T-helper 2 cell treated with Interferon-gamma antibody and Interleukin-4, amounts not matched to agents 100 ng/mL and 5 ng/mL, for 36 hours (primary cell): Measurements from ENCODE around the gene GRM4. TPM values are rescaled to one million over a fixed set of nuclear protein-coding genes. Genes with fewer than 3 reads are reported as not detected.
"Not testable (repeated sequence)": the region's sequence is repeated elsewhere in the genome, so short reads cannot be mapped to it uniquely, and the experiment has no call there.

Experiments
- intact Hi-C: fragments of 100-400 bp; cut with micrococcal nuclease; formaldehyde crosslinking; loops from one replicate; pipeline ENCODE4 v1.15.1; 2023
- total RNA-seq: library from RNA; stranded (reverse); gene quantifications from 2 replicates; pipeline ENCODE4 v1.2.3, GENCODE V29; 2022

Gene GRM4
- not detected in 2 replicates for total RNA-seq

DNA sequence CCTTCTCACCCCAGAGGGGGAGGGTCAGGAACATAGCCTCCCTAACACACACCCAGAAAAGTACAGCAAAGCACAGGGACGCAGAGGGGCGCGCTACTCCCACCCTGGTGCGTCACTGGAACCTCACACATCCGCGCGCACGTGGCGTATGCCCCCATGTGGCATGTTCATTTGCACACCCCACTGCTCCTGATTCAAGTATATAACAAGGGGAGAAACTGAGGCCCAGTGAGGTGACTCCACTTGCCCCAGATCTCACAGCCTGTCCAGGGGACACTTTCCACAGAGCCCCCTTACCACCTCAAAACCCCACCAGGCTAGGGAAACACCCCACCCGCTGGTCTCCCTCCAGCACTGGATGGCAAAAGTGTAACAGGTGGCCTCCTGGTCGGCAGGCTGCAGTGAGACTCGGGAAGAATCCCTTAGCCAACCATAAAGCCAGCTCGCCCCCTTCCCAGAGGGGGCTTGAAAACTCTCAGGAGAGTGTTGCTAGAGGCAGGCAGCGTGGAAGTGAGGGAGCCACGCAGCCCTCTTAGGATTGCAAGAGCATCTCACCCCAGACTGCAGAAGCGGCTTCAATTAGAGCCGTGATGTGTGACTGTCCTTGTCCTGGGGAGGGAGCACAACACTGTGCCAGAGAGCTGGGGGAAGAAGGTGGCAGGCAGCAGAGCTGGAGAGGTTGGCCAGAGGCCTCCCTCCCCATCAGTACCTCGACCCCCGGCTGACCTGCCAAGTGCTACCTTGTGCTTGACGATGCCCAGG is at the start of gene GRM4:
Gene GRM4, minus strand, starts transcription at position 67 of the 762 bp plus-strand sequence. CDS start 12,591 bp downstream, outside the sequence.
- intact Hi-C loops = no loop called here

DNA sequence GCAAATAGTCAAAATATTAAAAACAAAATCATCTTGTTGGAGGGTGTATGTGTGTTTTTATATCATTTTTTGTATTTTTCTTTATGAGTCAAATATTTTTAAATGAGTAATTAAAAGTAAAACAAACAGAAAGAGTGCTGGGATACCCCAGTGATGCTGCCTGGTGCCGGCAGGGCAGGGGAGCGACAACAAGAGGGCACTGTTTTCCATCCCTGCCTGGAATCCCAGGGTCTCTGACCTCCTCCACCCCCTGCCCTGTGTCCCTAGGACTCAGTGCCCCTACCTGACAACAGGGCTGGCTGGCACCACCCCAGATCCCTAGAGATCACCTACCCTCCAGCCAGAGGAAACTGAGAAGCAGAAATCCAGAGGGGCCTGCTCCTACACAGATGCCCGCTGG is 48.9 kb upstream of the GRM4 start:
- intact Hi-C loops = no loop called here

DNA sequence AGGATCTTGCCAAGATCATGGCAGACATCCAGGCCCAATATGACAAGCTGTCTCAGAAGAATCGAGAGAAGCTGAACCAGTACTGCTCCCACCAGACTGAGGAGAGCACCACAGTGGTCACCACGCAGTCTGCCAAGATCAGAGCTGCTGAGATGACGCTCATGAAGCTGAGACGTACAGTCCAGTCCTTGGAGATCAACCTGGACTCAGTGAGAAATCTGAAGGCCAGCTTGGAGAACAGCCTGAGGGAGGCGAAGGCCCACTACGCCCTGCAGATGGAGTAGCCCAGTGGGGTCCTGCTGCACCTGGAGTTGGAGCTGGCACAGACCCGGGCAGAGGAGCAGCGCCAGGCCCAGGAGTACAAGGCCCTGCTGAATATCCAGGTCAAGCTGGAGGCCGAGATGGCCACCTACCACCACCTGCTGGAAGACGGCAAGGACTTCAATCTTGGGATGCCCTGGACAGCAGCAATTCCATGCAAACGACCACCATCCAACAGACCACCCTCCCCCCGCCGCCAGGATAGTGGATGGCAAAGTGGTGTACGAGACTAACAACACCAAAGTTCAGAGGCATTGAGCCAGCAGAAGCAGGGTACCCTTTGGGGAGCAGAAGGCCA is 44.7 kb upstream of the GRM4 start:
- intact Hi-C loops = no loop called here

DNA sequence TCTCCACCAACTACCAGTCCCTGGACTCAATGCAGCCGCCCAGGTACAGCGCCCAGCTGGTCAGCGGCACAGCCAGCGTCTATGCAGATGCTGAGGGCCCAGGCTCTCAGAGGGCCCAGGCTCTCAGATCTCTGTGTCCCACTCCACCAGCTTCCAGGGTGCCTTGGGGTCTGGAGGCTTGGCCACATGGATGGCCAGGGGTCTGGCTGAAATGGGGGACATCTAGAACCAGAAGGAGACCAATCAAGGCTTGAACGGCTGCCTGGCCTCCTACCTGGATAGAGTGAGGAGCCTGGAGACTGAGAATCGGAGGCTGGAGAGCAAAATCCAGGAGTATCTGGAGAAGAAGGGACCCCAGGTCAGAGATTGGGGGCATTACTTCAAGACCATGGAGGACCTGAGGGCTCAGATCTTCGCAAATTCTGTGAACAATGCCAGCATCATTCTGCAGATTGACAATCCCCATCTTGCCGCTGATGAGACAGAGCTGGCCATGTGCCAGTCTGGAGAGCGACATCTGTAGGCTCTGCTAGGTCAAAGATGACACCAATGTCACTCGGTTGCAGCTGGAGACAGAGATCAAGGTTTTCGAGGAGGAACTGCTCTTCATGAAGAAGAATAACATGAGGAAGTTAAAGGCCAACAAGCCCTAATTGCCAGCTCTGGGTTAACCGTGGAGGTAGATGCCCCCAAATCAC is 44.1 kb upstream of the GRM4 start:
- intact Hi-C loops = no loop called here

DNA sequence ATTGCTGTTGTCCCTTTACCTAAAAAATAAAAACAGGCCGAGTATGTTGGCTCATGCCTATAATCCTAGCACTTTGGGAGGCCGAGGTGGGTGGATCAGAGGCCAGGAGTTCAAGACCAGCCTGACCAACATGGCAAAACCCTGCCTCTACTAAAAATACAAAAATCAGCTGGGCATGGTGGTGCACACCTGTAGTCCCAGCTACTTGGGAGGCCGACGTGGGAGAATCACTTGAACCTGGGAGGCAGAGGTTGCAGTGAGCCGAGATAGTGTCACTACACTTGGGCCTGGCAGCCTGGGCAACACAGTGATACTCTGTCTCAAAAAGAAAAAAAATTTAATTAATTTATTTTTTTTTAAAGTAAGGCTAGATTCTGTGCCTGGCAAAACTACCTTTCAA is 38.8 kb upstream of the GRM4 start:
- intact Hi-C loops = not testable (repeated sequence)

DNA sequence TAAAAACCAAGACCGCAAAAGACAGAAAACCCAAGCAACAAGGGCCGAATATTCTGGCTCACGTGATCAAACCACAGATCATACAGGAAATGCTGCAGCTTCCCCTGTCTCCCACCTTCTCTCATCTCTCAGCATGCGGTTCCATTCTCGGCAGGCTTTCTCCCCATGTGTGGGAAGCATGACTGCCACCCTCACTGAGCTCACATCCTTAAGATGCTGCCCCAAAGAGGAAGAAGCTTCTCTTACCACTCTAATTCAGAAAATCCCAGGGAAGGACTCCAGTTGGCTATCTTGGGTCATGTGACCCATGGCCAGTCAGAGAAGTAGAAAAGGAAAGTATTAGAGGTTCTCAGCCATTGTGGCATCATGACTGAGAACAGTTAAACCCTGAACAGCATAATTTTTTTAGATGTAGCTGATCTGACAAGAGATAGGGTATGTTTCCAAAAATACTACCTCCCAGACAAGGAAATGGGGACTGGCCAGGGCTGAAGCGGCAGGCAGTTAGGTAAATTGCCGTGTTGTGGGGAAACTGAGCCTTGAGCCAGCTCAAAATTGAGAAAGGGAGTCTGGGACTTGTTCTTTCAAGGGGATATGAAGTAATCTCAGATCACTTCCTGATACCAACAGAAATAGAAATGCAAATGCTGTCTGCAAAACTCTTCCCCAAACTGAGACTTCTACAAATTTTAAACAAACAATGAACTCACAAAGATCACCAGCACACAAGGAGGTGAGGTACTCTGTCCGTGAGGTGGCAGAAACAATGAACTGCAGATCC is 37.1 kb upstream of the GRM4 start:
- intact Hi-C loops = loop anchor here (2.0 kb wide), 1 partner anchor 54 kb away; the partner anchor contains the start of gene HMGA1

DNA sequence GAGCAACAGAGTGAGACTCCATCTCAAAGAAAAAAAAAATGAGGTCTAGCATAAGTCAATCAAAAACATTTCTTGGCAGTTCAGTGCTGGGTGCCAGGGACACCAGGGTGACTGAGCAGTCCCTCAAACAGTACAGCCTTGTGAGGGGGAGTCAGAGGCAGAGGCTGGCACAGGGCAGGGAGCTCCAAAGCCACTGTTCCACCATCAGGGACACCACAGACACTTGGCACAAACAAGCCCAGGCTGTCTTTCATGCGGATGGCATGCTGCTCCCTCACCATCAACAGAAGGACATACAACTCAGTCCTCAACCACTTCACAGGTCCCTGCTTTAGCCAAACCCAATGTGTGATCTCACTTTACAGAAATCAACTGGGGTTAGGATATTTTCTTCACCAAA is 36.0 kb upstream of the GRM4 start:
- intact Hi-C loops = loop anchor here (2.0 kb wide), 1 partner anchor 55 kb away; the partner anchor contains the start of gene HMGA1

DNA sequence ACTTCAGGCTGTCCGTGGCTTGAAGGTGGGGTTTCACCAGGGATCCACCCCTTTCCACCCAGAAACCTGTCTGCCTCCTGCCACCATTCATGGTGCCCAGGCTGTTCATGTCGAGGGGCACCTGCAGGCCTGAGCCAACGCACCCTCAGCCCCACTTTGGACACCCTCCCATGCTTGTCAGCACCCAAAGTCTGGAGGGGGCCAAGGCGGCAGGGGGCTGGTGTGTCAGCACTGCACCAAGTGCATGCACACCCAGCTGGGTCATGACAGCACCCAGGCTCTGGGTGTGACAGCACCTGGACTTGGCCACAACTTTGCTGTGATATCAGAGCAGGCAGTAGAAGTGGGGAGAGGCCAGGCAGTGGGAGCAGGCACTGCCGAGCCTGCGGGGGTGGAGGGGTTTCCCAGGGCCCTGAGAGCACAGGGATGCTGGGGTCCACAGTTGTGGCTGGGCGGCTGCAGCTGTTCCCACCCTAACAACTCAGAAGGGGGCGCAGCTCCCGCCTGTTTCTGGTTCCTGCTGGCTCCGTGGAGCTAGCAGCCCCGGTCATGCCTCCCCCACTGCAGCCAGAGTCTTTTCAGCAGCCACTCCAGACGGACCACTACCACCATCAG is 33.3 kb upstream of the GRM4 start:
- intact Hi-C loops = no loop called here

DNA sequence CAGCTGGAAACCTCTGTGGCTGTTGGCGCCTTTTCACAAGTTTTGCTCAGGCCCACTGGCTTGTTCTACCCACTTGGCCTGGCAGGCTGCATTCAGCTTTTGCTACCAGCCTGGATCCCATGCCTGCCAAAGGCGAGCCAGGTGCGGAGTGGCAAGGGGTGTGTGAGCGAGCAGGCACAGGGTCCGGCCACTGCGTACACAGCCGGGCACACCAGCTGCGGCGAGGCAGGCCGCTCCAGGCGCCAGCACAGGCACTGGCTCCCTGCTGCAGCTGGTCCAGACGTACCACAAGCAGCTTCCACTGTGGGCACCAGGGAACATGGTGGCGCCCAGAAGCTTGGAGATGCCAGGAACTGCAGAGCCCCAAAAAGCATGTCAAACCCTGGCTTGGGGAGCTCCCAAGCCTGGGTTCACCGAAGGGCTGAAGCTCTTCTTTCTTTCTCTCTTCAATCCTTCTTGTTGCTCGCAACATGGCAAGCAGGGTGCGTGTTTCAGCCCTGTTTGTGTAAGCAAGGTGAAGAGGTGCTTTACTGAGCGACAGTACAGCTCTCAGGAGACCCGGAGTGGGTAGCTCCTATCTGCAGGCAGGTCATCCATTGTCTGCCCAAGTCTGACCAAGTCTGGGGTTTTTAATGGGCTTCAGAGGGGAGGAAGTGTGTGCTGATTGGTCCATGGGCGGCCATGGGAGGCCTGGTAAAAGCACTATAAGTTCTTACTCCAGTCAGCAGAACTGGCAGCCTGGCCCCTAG is 32.6 kb upstream of the GRM4 start:
- intact Hi-C loops = no loop called here

DNA sequence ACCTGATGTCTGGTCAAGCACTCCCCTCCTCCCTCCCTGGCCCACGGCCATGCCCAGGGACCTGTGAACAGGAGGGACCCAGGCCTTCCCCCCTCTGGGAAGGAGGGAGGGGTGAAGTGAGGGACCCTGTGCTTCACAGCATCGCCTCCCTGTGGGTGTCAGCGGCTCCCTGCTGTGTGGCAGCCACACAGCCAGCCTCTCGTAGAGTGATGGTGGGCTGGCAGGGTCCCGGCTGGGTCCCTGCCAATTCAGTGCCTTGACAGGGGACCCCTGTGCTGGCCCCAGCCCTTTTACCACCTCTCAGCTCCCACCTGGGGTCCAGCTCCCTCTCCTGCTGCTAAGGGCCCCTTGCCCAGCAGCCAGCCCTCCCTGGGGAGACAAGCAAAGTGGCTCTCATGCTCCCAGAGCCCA is 31.3 kb upstream of the GRM4 start:
- intact Hi-C loops = no loop called here

DNA sequence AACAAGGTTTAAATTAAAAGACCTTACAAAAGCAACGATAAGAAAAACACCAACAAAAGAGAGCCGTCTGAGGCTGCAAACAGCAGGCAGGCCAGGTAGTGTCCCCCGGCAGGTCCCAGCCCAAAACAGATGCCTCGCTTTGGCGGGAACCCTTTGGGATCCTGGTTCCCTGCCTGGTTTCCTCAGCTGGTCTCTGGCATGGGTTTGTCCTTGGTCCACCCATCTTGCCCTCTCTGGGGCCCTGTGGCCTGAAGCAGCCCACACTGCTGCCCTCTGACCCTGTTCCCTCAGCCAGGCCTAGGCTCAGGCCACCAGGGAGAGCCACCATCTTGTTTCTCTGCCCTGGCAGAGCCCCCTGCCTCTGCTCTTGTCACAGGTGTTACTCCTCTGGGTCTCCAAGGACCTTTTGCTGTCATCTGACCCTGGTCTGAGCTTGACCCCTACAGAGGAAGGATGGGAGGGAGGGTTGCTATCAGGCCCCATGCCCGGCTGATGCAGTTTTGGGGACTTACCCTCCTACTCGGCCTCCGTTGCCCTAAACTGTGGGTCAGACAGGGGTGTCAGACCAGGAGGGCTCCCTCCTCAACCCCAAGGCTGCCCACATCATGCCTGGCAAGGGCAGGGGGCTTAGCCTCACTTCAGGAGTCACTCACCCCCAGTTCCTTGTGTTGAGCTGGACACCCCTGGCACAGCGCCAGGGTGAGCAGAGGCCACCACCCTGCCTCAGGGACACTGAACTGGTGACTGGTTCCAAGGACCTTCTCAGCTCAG is 30.6 kb upstream of the GRM4 start:
- intact Hi-C loops = no loop called here

DNA sequence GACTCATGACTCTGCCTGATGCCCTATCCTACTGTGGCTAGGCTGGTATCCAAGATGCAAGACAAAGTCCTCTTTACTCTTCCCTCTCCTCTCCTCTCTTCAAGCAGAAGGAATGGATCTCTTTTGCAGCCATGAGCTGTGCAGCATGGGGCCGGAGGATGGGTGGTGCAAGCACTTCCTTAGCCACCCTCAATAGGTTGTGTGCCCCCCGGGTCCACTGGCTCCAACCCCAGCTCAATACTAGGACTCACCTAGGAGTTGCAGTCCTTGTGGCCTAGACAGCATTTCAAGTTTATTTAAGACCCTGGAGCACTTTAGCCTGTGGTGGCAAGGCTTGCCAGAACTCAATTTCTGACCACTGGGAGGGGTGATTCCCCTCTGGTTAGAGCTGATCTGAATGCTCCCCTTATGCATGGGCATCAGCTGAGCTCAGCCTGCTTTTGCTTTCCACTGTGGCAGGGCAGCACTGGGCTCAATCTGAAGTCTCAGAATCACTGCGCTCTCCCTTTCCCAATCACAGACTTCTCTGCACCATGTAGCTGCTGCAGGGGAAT is 29.0 kb upstream of the GRM4 start:
- intact Hi-C loops = no loop called here

DNA sequence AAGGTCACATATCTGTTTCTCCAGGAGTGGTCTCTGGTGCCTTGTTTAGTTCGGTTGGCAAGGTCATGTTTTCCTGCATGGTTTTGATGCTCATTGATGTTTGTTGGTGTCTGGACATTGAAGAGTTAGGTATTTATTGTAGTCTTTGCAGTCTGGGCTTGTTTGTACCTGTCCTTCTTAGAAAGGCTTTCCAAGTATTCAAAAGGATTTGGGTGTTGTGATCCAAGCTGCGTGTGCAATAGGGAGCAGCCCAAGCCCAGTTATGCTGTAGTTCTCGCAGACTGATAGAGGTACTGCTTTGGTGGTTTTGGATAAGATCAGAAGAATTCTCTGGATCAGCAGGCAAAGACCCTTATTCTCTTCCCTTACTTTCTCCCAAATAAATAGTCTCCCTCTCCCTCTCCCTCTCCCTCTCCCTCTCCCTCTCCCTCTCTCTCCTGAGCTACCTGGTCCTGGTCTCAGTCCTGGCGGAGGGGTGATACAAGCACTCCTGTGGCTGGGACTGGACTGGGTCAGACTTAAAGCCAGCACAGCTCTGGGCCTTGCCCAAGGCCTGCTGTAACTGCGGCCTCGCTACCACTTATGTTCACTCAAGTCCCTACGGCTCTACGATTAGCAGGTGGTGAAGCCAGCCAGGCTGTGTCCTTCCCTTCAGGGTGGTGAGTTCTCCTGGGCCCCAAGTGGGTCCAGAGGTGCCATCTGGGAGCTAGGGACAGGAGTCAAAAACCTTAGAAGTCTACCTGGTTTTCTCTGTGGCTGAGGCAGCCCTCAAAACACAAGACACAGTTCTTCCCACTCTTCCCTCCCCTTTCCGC is 27.3 kb upstream of the GRM4 start:
- intact Hi-C loops = no loop called here

DNA sequence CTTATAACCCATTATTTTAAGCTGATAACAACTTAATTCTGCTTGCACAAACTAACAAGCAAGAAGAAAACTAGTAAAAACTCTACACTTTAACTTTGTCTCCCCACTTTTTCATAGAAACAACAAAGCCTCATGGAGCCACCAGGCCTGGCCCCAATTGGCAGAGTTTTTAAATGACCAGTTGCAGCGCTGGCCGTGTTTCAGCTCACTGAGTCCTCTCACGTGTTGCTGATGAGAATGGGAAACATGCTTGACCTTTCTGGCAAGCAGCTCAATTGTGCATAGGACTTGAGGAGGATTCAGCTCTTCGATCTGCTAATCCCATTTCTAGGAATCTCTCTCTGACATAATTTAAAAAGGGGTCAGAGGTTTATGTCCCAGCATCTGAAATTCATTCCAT is 24.5 kb upstream of the GRM4 start:
- intact Hi-C loops = no loop called here

DNA sequence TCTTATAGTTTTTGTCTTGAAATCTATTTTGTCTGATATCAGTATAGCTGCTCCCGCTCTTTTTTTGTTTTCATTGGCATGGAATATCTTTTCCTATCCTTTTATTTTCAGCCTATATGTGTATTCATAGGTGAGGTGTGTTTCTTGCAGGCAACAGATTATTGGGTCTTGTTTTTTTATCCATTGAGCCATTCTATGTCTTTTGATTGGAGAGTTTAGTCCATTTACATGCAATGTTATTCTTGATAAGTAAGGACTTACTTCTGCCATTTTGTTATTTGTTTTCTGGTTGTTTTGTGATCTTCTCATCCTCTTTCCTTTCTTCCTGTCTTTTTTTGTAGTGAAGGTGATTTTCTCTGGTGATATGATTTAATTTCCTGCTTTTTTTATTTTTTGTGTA is 24.0 kb upstream of the GRM4 start:
- intact Hi-C loops = no loop called here

DNA sequence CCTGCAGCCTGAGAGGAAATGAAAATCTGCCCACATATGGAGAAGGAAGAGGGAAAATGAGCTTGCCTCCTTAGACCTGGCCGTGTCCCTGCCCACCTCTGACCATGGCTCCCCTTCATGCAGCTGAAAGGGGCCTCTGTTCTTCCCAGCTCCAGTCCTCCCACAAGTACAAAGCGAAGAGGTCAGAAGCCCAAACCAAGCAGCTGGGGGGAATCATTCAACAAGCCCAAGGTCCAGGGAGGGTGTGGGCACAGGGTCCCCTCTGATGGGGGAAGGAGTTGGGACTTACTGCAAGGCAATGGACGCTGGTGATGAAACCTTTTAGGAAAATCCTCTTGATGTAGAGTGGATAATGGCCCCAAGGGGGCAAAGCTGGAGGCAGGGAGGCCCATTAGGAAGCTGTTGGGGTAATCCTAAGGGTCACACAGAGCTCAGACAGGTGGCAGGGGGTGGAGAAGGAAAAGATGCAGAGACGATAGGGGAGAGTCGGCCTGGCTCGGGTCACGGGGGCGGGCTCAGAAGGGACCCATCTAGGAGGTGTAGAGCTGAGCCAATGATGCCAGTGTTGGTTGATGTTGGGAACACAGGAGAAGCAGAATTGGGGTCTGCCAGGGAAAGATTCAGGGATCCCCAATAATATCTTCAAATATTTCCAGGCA is 16.1 kb upstream of the GRM4 start:
- intact Hi-C loops = loop anchor here (5.0 kb wide), 1 partner anchor 445 kb away; no protein-coding TSS in a partner anchor

DNA sequence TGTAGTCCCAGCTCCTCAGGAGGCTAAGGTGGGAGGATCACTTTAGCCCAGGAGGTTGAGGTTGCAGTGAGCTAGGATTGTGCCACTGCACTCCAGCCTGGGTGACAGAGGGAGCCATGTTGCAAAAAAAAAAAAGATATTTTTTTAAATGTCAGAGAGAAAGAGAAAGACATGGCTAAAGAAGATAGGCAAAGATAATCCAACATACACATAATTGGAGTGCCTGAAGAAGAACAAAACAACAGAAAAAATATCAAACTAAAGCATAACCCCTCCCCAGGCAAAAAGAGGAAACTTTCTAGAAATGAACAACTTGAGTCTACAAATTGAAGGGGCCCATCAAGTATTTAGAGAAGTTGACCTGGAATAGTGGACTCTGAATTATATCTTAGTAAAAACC is 14.0 kb upstream of the GRM4 start:
- intact Hi-C loops = loop anchor here (5.0 kb wide), 1 partner anchor 447 kb away; no protein-coding TSS in a partner anchor

DNA sequence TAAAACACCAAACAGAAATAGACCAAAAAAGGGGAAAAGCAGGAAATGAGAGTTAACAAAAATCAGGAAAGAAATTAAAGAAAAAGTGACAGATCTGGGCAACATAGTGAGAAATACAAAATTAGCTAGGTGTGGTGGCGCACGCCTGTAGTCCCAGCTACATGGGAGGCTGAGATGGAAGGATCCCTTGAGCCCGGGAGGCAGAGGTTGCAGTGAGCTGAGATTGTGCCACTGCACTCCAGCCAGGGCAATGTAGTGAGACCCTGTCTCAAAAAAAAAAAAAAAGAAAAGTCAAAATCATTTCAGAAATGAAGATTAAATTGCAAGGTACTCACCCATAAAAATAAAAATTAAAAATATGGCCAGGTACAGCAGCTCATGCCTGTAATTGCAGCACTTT is 13.0 kb upstream of the GRM4 start:
- intact Hi-C loops = no loop called here
